H1 (cell line): ENCODE measurements around the gene PLPPR1. TPM values are rescaled to one million over a fixed set of nuclear protein-coding genes. Genes with fewer than 3 reads are reported as not detected.
A peak's percentile ranks its signal among the peaks of the same experiment; 100 is the strongest.

Source experiments
- CTCF ChIA-PET: fragments of 300-600 bp; sonication (Branson Sonifier 250); formaldehyde crosslinking; loops from one replicate; lab custom pipeline; 2021; ENCODE audit not compliant: partially characterized antibody; lab: Charles Lee
- POLR2A ChIA-PET: fragments of 300-600 bp; sonication (Branson Sonifier 250); formaldehyde crosslinking; loops from one replicate; lab custom pipeline; 2021; ENCODE audit warnings: inconsistent platforms; ENCODE audit not compliant: partially characterized antibody; lab: Charles Lee
- DNase-seq, 2 experiments: peaks; one replicate each; pipeline versions ENCODE4 v3.0.0 to v3.0.0-alpha.2; 2010 to 2022; ENCODE audit warnings: low spot score in 2 of 2, low read depth in 1 of 2, mixed read lengths in 1 of 2
- FAIRE-seq: peaks from 2 replicates; lab custom pipeline; 2011; peaks lifted over from hg19 to GRCh38; lab: Jason Lieb, UNC
- H2AFZ ChIP-seq: 2 replicates; pipeline ENCODE4 v1.8.1; 2012; ENCODE audit warnings: low read length, inconsistent platforms
- H2AK5ac ChIP-seq: 2 replicates; pipeline ENCODE4 v1.6.1; 2013; ENCODE audit warnings: low read depth, low read length
- H2BK120ac ChIP-seq: replicated peaks from 2 replicates; pipeline ENCODE3; 2013; ENCODE audit warnings: low read depth, low read length, inconsistent platforms
- H2BK12ac ChIP-seq: 2 replicates; pipeline ENCODE4 v1.6.1; 2013; ENCODE audit warnings: low read depth, low read length
- H2BK15ac ChIP-seq: 2 replicates; pipeline ENCODE4 v1.6.1; 2013; ENCODE audit warnings: low read length
- H2BK20ac ChIP-seq: 2 replicates; pipeline ENCODE4 v1.6.1; 2013; ENCODE audit warnings: low read length
- H2BK5ac ChIP-seq: 2 replicates; pipeline ENCODE4 v1.6.1; 2013; ENCODE audit warnings: low read depth, low read length
- H3K14ac ChIP-seq: 2 replicates; pipeline ENCODE4 v1.6.1; 2013; ENCODE audit warnings: inconsistent platforms; ENCODE audit not compliant: insufficient read length
- H3K18ac ChIP-seq: 2 replicates; pipeline ENCODE4 v1.6.1; 2013; ENCODE audit warnings: low read length; ENCODE audit errors: extremely low read depth
- H3K23ac ChIP-seq: 2 replicates; pipeline ENCODE4 v1.6.1; 2013; ENCODE audit warnings: inconsistent platforms; ENCODE audit not compliant: insufficient read length
- H3K23me2 ChIP-seq: 2 replicates; pipeline ENCODE4 v1.6.1; 2013; ENCODE audit warnings: low read depth, low read length
- H3K27ac ChIP-seq: 2 replicates; pipeline ENCODE4 v1.6.1; 2011; ENCODE audit warnings: low read depth, low read length, inconsistent platforms
- H3K27me3 ChIP-seq, 4 experiments: replicated peaks in 1 of 4; 1 replicate in 1 of 4; 2 replicates in 3 of 4; pipeline versions ENCODE4 v1.6.1 to v1.8.1; 2011 to 2013; ENCODE audit warnings: low read length in 3 of 4, mild to moderate bottlenecking in 3 of 4, inconsistent platforms in 2 of 4, mixed read lengths in 2 of 4, moderate library complexity in 1 of 4; ENCODE audit not compliant: control insufficient read depth in 3 of 4, insufficient read depth in 3 of 4; ENCODE audit errors: extremely low read depth in 1 of 4
- H3K36me3 ChIP-seq, 4 experiments: 2 replicates each; pipeline versions ENCODE4 v1.6.1 to v1.8.1; 2011 to 2013; ENCODE audit warnings: mild to moderate bottlenecking in 4 of 4, low read length in 3 of 4, moderate library complexity in 2 of 4, control low read depth in 1 of 4, inconsistent platforms in 1 of 4; ENCODE audit not compliant: insufficient read depth in 4 of 4, control insufficient read depth in 2 of 4
- H3K4ac ChIP-seq: replicated peaks from 2 replicates; pipeline ENCODE3; 2013; ENCODE audit warnings: low read length, low read depth, mixed read lengths, inconsistent platforms; ENCODE audit not compliant: insufficient read length
- H3K4me1 ChIP-seq, 4 experiments: replicated peaks in 1 of 4; 1 replicate in 1 of 4; 2 replicates in 3 of 4; pipeline versions ENCODE4 v1.6.1 to v1.8.1; 2011 to 2013; ENCODE audit warnings: low read length in 3 of 4, inconsistent platforms in 2 of 4, mixed read lengths in 1 of 4; ENCODE audit not compliant: insufficient read depth in 4 of 4, control insufficient read depth in 3 of 4
- H3K4me2 ChIP-seq, 2 experiments: 2 replicates each; pipeline versions ENCODE4 v1.6.1 to v1.8.1; 2011 to 2013; ENCODE audit warnings: low read depth in 2 of 2, low read length in 2 of 2, control low read depth in 1 of 2, inconsistent platforms in 1 of 2, mild to moderate bottlenecking in 1 of 2; ENCODE audit not compliant: insufficient read depth in 1 of 2
- H3K4me3 ChIP-seq, 4 experiments: fragments of 200-600, 300-600 bp in 1 of 4; sonication (generic), shearing (Covaris generic), sonication (Bioruptor Twin) in 1 of 4; 2 replicates each; pipeline versions ENCODE4 v1.5.1 to v1.8.1; 2011 to 2016; ENCODE audit warnings: low read length in 4 of 4, low read depth in 3 of 4, control low read depth in 2 of 4, inconsistent platforms in 2 of 4, mild to moderate bottlenecking in 2 of 4, mixed read lengths in 1 of 4, moderate library complexity in 1 of 4; ENCODE audit not compliant: insufficient read depth in 2 of 4; ENCODE audit errors: extremely low read depth in 1 of 4
- H3K56ac ChIP-seq: replicated peaks from 2 replicates; pipeline ENCODE3; 2013; ENCODE audit warnings: low read depth, mild to moderate bottlenecking, mixed read lengths, low read length, inconsistent platforms; ENCODE audit not compliant: insufficient read length
- H3K79me1 ChIP-seq: 2 replicates; pipeline ENCODE4 v1.6.1; 2013; ENCODE audit warnings: low read depth, low read length, control low read depth
- H3K79me2 ChIP-seq, 2 experiments: 2 replicates each; pipeline versions ENCODE4 v1.6.1 to v1.8.1; 2012 to 2013; ENCODE audit warnings: low read length in 2 of 2, mild to moderate bottlenecking in 2 of 2, inconsistent platforms in 1 of 2; ENCODE audit not compliant: insufficient read depth in 2 of 2, control insufficient read depth in 1 of 2
- H3K9ac ChIP-seq, 4 experiments: replicated peaks in 1 of 4; 1 replicate in 1 of 4; 2 replicates in 3 of 4; pipeline versions ENCODE4 v1.6.1 to v1.8.1; 2011 to 2013; ENCODE audit warnings: low read depth in 3 of 4, low read length in 3 of 4, control low read depth in 2 of 4, mild to moderate bottlenecking in 2 of 4, moderate library complexity in 2 of 4, inconsistent platforms in 1 of 4; ENCODE audit errors: extremely low read depth in 1 of 4
- H3K9me3 ChIP-seq, 2 experiments: 2 replicates each; pipeline versions ENCODE4 v1.6.1 to v1.8.1; 2012 to 2013; ENCODE audit warnings: mild to moderate bottlenecking in 2 of 2, moderate library complexity in 2 of 2, control low read depth in 1 of 2, inconsistent platforms in 1 of 2, low read depth in 1 of 2, low read length in 1 of 2, mixed read lengths in 1 of 2; ENCODE audit not compliant: insufficient read depth in 2 of 2
- H4K20me1 ChIP-seq, 2 experiments: replicated peaks in 1 of 2; 2 replicates each; pipeline versions ENCODE3 to v1.8.1; 2011 to 2013; ENCODE audit warnings: inconsistent platforms in 2 of 2, low read length in 2 of 2, mild to moderate bottlenecking in 1 of 2; ENCODE audit not compliant: insufficient read depth in 2 of 2, control insufficient read depth in 1 of 2
- H4K5ac ChIP-seq: 2 replicates; pipeline ENCODE4 v1.6.1; 2013; ENCODE audit warnings: low read length, low read depth, mixed read lengths, inconsistent platforms; ENCODE audit not compliant: insufficient read length
- H4K8ac ChIP-seq: 2 replicates; pipeline ENCODE4 v1.8.0; 2013; ENCODE audit warnings: mild to moderate bottlenecking, moderate library complexity, low read length, inconsistent platforms; ENCODE audit not compliant: insufficient read depth; ENCODE audit errors: extremely low read depth
- H4K91ac ChIP-seq: replicated peaks from 2 replicates; pipeline ENCODE3; 2013; ENCODE audit warnings: low read length, mixed read lengths, inconsistent platforms; ENCODE audit not compliant: insufficient read length
- MAX ChIP-seq: IDR thresholded peaks from 2 replicates; pipeline ENCODE4 v1.6.1; 2012; ENCODE audit warnings: inconsistent platforms
- NRF1 ChIP-seq: IDR thresholded peaks from 2 replicates; pipeline ENCODE4 v1.6.1; 2011; ENCODE audit warnings: mild to moderate bottlenecking, low read depth, low read length, improper control_type of control experiment
- RAD21 ChIP-seq, 2 experiments: IDR thresholded peaks in 1 of 2; conservative IDR thresholded peaks in 1 of 2; 2 replicates each; pipeline ENCODE4 v1.6.1; 2011; ENCODE audit warnings: low read depth in 2 of 2, low read length in 2 of 2, improper control_type of control experiment in 1 of 2, inconsistent platforms in 1 of 2, mild to moderate bottlenecking in 1 of 2, moderate library complexity in 1 of 2
- SP2 ChIP-seq: IDR thresholded peaks from 2 replicates; pipeline ENCODE4 v1.6.1; 2012; ENCODE audit warnings: mild to moderate bottlenecking, low read length, inconsistent platforms
- WGBS, 2 experiments: shearing (Covaris generic) in 1 of 2; methylation state at CpG; one replicate each; pipeline versions ENCODE4 v1.1.6 to v1.1.7; 2013 to 2015; ENCODE audit warnings: low lambda C conversion rate in 2 of 2, mixed read lengths in 2 of 2, inconsistent platforms in 1 of 2, low coverage in 1 of 2, missing lambda C conversion rate in 1 of 2; ENCODE audit not compliant: insufficient replicate concordance in 2 of 2, insufficient coverage in 1 of 2, insufficient read length in 1 of 2; ENCODE audit errors: extremely low coverage in 1 of 2, missing lambda C conversion rate in 1 of 2; 5-methylcytosine and 5-hydroxymethylcytosine counted together
- polyA plus RNA-seq, 7 experiments: library from polyadenylated mRNA; depleted of rRNA in 3 of 7; stranded (reverse) in 5 of 7; unstranded in 2 of 7; fragments of >200 nt in 5 of 7; fragments of 200-250 nt in 2 of 7; gene quantifications; 1 replicate in 5 of 7; 2 replicates in 1 of 7; 4 replicates in 1 of 7; pipeline versions ENCODE4 v1.2.1 to v1.2.3, GENCODE V29; 2011 to 2013; ENCODE audit warnings: missing spikeins in 2 of 7, mixed read lengths in 2 of 7
- total RNA-seq: library from RNA; stranded (reverse); fragmentation: NEBNext Ultra II Directional; extraction: Animal tissue kit (Norgen Biotek cat#: 25700); gene quantifications from 2 replicates; pipeline ENCODE4 v1.2.1, GENCODE V29; 2021
- TF ChIP-seq, protein P1 (sequence below), 3 experiments: IDR thresholded peaks; 1 replicate in 2 of 3; 2 replicates in 1 of 3; pipeline versions ENCODE4 v1.5.1 to v1.6.1; 2011; ENCODE audit warnings: low read length in 3 of 3, mild to moderate bottlenecking in 3 of 3, inconsistent platforms in 2 of 3, low read depth in 1 of 3, moderate library complexity in 1 of 3; ENCODE audit not compliant: insufficient read depth in 1 of 3; ENCODE audit errors: control extremely low read depth in 1 of 3

The PLPPR1 gene
- total and polyA plus RNA-seq, 2 of the 8 experiments (the other 6 are each of a cell fraction or from before 2014, with no cell fraction given), result 1.4 to 1.8 TPM

DNA sequence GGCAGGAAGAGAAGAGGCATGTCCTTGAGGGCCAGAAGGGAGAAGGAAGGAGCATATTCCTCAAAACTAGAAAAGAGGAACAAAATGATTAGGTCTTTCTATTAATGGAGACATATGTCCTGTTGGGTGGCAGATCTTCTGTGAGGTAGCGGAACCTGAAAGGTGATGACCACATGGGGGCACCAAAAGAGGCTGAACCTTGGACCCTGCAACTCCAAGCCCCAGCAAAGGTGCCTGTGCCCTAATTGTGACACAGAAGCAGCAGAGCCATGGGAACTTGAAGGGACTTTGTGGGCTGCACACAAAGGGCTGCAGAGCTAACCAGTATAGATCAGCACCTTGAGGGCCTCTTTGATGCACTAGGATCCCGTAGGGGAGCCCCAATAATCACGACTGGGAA is 198.3 kb downstream of the PLPPR1 start:
- Histone ChIP-seq H3K36me3 (no peaks in the 10 kb centered on the region), H2AFZ (no peak overlapping the region), H3K4ac (no peak overlapping the region), H2BK12ac (no peak overlapping the region), H4K20me1 (no peaks in the 10 kb centered on the region), H3K4me3 (no peak overlapping the region), H3K9me3 (no peaks in the 10 kb centered on the region), H2BK120ac (no peak overlapping the region), H2AK5ac (no peak overlapping the region), H3K79me2 (no peaks in the 10 kb centered on the region), H4K91ac (no peak overlapping the region), H3K9ac (no peak overlapping the region), H3K79me1 (no peaks in the 10 kb centered on the region), H2BK15ac (no peak overlapping the region), H3K56ac (no peak overlapping the region), H3K23me2 (no peaks in the 10 kb centered on the region), H2BK5ac (no peak overlapping the region), H3K18ac (no peak overlapping the region), H4K8ac (no peak overlapping the region), H3K4me1 (peaks cover 0 to 8% (median 0%) of the 10 kb centered on the region in 4 experiments; a peak in 2 of 7 replicates), H3K4me2 (no peak overlapping the region), H2BK20ac (no peak overlapping the region), H3K27ac (no peak overlapping the region), H3K23ac (no peak overlapping the region), H3K14ac (no peak overlapping the region), H3K27me3 (no peaks in the 10 kb centered on the region), H4K5ac (no peak overlapping the region)
- TF ChIP-seq RAD21 (IDR thresholded peaks at IDR 0.05 in 1 of 2, conservative IDR thresholded peaks at IDR 0.05 in 1 of 2; ENCODE audit: low read depth in 2 of 2, low read length in 2 of 2) (peak; percentile 20 to 40; a peak in 2 of 4 replicates), SP2 (no peak), MAX (no peak), NRF1 (no peak)
- TF ChIP-seq, protein P1, sequence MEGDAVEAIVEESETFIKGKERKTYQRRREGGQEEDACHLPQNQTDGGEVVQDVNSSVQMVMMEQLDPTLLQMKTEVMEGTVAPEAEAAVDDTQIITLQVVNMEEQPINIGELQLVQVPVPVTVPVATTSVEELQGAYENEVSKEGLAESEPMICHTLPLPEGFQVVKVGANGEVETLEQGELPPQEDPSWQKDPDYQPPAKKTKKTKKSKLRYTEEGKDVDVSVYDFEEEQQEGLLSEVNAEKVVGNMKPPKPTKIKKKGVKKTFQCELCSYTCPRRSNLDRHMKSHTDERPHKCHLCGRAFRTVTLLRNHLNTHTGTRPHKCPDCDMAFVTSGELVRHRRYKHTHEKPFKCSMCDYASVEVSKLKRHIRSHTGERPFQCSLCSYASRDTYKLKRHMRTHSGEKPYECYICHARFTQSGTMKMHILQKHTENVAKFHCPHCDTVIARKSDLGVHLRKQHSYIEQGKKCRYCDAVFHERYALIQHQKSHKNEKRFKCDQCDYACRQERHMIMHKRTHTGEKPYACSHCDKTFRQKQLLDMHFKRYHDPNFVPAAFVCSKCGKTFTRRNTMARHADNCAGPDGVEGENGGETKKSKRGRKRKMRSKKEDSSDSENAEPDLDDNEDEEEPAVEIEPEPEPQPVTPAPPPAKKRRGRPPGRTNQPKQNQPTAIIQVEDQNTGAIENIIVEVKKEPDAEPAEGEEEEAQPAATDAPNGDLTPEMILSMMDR (IDR thresholded peaks at IDR 0.05; ENCODE audit: control extremely low read depth in 1 of 3, insufficient read depth in 1 of 3, low read depth in 1 of 3, low read length in 3 of 3), result peak in 2 of 3 experiments; percentile 22 to 36; a peak in 1 of 4 replicates
- 73% methylated on average over 3 of the region's 3 CpGs; no CpG with 5 or more reads in 1 of the 2 experiments for WGBS, 2 experiments
- CTCF ChIA-PET, result interaction anchor here (1.0 to 2.2 kb wide), 7 partner anchors 8 to 625 kb away, joined by 3 to 12 read pairs (median 6); no protein-coding TSS in a partner anchor
- no peak for DNase-seq
- FAIRE-seq, result no peak
- POLR2A ChIA-PET, result no interaction called here
